Activated T-helper 17 cell treated with anti-CD3 and anti-CD28 coated beads, Interleukin-2, amount 50 U/mL, for 72 hours (primary cell): ENCODE measurements around the gene TRMT61B. TPM values are rescaled to one million over a fixed set of nuclear protein-coding genes. Genes with fewer than 3 reads are reported as not detected.

ENCODE experiments used
- ATAC-seq: fragments of 150-1000 bp; cut with Tn5 transposase; replicated peaks from 2 replicates; pipeline ENCODE4 v1.10.0; 2021; ENCODE audit warnings: mild to moderate bottlenecking, moderate library complexity
- H3K27ac Mint-ChIP-seq: one replicate; pipeline ENCODE4 v1.8.0; 2022; ENCODE audit warnings: mixed read lengths
- H3K27me3 Mint-ChIP-seq: one replicate; pipeline ENCODE4 v1.8.0; 2022; ENCODE audit warnings: mixed read lengths
- H3K36me3 Mint-ChIP-seq: one replicate; pipeline ENCODE4 v1.8.0; 2022; ENCODE audit warnings: low read depth, mild to moderate bottlenecking, mixed read lengths
- H3K4me1 Mint-ChIP-seq: one replicate; pipeline ENCODE4 v1.8.0; 2022; ENCODE audit warnings: mixed read lengths
- H3K4me3 Mint-ChIP-seq: one replicate; pipeline ENCODE4 v1.8.0; 2022; ENCODE audit warnings: mild to moderate bottlenecking, mixed read lengths
- H3K9me3 Mint-ChIP-seq: one replicate; pipeline ENCODE4 v1.8.0; 2022; ENCODE audit warnings: mixed read lengths
- total RNA-seq, 2 donors: library from RNA; stranded (reverse); gene quantifications; one replicate each; pipeline ENCODE4 v1.2.3, GENCODE V29; 2022

The TRMT61B gene
- total RNA-seq: 10 to 100 TPM; 14.7 to 20.0 TPM

- Mint-ChIP-seq H3K27me3 (peaks cover 2% of the 10 kb centered on the region), H3K4me3 (peak within 1 kb of the TSS; percentile 99), H3K27ac (peak within 1 kb of the TSS; percentile 97), H3K9me3 (no peaks in the 10 kb centered on the region), H3K36me3 (peaks cover 38% of the 10 kb centered on the region), H3K4me1 (peaks cover 14% of the 10 kb centered on the region)
- peak; percentile 98 for ATAC-seq
Observed at GRCh38 chr2:28870146-28870891, at the start of gene TRMT61B. Gene TRMT61B, minus strand, starts transcription at chr2:28870309. Its CDS starts 32 bp downstream, at chr2:28870277.

- no peaks in the 10 kb centered on the region for H3K4me1 Mint-ChIP-seq
- H3K36me3 Mint-ChIP-seq: peaks cover 90% of the 10 kb centered on the region
- H3K9me3 Mint-ChIP-seq: no peaks in the 10 kb centered on the region
- H3K4me3 Mint-ChIP-seq: no peak overlapping the region
- H3K27ac Mint-ChIP-seq: peak overlapping the region; percentile 28
- H3K27me3 Mint-ChIP-seq: no peaks in the 10 kb centered on the region
- no peak for ATAC-seq
Observed at GRCh38 chr2:28915939-28916338, 45.8 kb upstream of the TRMT61B start.

GRCh38 chr2:28909655-28910353 lies 39.7 kb upstream of the TRMT61B start:
- Mint-ChIP-seq H3K36me3 (peaks cover 97% of the 10 kb centered on the region), H3K4me1 (peaks cover 15% of the 10 kb centered on the region), H3K9me3 (no peaks in the 10 kb centered on the region), H3K27me3 (no peaks in the 10 kb centered on the region), H3K27ac (no peak overlapping the region), H3K4me3 (no peak overlapping the region)
- ATAC-seq: no peak

GRCh38 chr2:28908172-28908571 lies 38.1 kb upstream of the TRMT61B start:
- H3K27ac Mint-ChIP-seq: no peak overlapping the region

GRCh38 chr2:28906821-28907220 lies 36.7 kb upstream of the TRMT61B start:
- no peaks in the 10 kb centered on the region for H3K9me3 Mint-ChIP-seq
- no peaks in the 10 kb centered on the region for H3K27me3 Mint-ChIP-seq
- no peak overlapping the region for H3K4me3 Mint-ChIP-seq
- H3K36me3 Mint-ChIP-seq: peaks cover 100% of the 10 kb centered on the region
- peak overlapping the region; percentile 34 for H3K27ac Mint-ChIP-seq
- H3K4me1 Mint-ChIP-seq: peaks cover 18% of the 10 kb centered on the region
- ATAC-seq: no peak

More at GRCh38 chr2:28908172-28908571, 38.1 kb upstream of the TRMT61B start:
- Mint-ChIP-seq H3K27me3 (no peaks in the 10 kb centered on the region), H3K9me3 (no peaks in the 10 kb centered on the region), H3K4me1 (peaks cover 18% of the 10 kb centered on the region), H3K4me3 (no peak overlapping the region), H3K36me3 (peaks cover 97% of the 10 kb centered on the region)
- no peak for ATAC-seq

- no peaks in the 10 kb centered on the region for H3K9me3 Mint-ChIP-seq
- ATAC-seq: no peak
- H3K36me3 Mint-ChIP-seq: peaks cover 100% of the 10 kb centered on the region
- H3K4me1 Mint-ChIP-seq: peaks cover 18% of the 10 kb centered on the region
- no peak overlapping the region for H3K4me3 Mint-ChIP-seq
- H3K27ac Mint-ChIP-seq: peak overlapping the region; percentile 34
- no peaks in the 10 kb centered on the region for H3K27me3 Mint-ChIP-seq
Observed at GRCh38 chr2:28906376-28906775, 36.3 kb upstream of the TRMT61B start.

- Mint-ChIP-seq H3K36me3 (peaks cover 100% of the 10 kb centered on the region), H3K27me3 (no peaks in the 10 kb centered on the region), H3K27ac (peak overlapping the region; percentile 81), H3K4me3 (peak overlapping the region; percentile 39), H3K4me1 (peaks cover 23% of the 10 kb centered on the region), H3K9me3 (no peaks in the 10 kb centered on the region)
- no peak for ATAC-seq
Observed at GRCh38 chr2:28905533-28905932, 35.4 kb upstream of the TRMT61B start.

- Mint-ChIP-seq H3K36me3 (peaks cover 96% of the 10 kb centered on the region), H3K27me3 (no peaks in the 10 kb centered on the region), H3K4me3 (peak overlapping the region; percentile 39), H3K9me3 (no peaks in the 10 kb centered on the region), H3K4me1 (peaks cover 22% of the 10 kb centered on the region), H3K27ac (peak overlapping the region; percentile 81)
- ATAC-seq: peak; percentile 78
Observed at GRCh38 chr2:28904802-28905457, 34.8 kb upstream of the TRMT61B start.

GRCh38 chr2:28904295-28904694 lies 34.2 kb upstream of the TRMT61B start:
- H3K4me3 Mint-ChIP-seq: no peak overlapping the region
- peaks cover 24% of the 10 kb centered on the region for H3K4me1 Mint-ChIP-seq
- no peaks in the 10 kb centered on the region for H3K9me3 Mint-ChIP-seq
- ATAC-seq: no peak
- no peaks in the 10 kb centered on the region for H3K27me3 Mint-ChIP-seq
- H3K27ac Mint-ChIP-seq: peak overlapping the region; percentile 81
- peaks cover 96% of the 10 kb centered on the region for H3K36me3 Mint-ChIP-seq

GRCh38 chr2:28902584-28902983 lies 32.5 kb upstream of the TRMT61B start:
- H3K27ac Mint-ChIP-seq: peak overlapping the region; percentile 31
- no peaks in the 10 kb centered on the region for H3K9me3 Mint-ChIP-seq
- H3K4me3 Mint-ChIP-seq: no peak overlapping the region
- H3K36me3 Mint-ChIP-seq: peaks cover 94% of the 10 kb centered on the region
- H3K4me1 Mint-ChIP-seq: peaks cover 35% of the 10 kb centered on the region
- no peak for ATAC-seq
- H3K27me3 Mint-ChIP-seq: no peaks in the 10 kb centered on the region

GRCh38 chr2:28901841-28902240 lies 31.7 kb upstream of the TRMT61B start:
- Mint-ChIP-seq H3K27ac (peak overlapping the region; percentile 31), H3K27me3 (no peaks in the 10 kb centered on the region), H3K4me3 (no peak overlapping the region), H3K36me3 (peaks cover 94% of the 10 kb centered on the region), H3K4me1 (peaks cover 42% of the 10 kb centered on the region), H3K9me3 (no peaks in the 10 kb centered on the region)
- no peak for ATAC-seq

GRCh38 chr2:28901202-28901601 lies 31.1 kb upstream of the TRMT61B start:
- ATAC-seq: no peak
- Mint-ChIP-seq H3K9me3 (no peaks in the 10 kb centered on the region), H3K4me3 (peak overlapping the region; percentile 7), H3K4me1 (peaks cover 44% of the 10 kb centered on the region), H3K36me3 (peaks cover 94% of the 10 kb centered on the region), H3K27me3 (no peaks in the 10 kb centered on the region), H3K27ac (peak overlapping the region; percentile 31)

GRCh38 chr2:28898048-28898447 lies 27.9 kb upstream of the TRMT61B start:
- no peaks in the 10 kb centered on the region for H3K9me3 Mint-ChIP-seq
- H3K4me1 Mint-ChIP-seq: peaks cover 35% of the 10 kb centered on the region
- ATAC-seq: no peak
- peak overlapping the region; percentile 43 for H3K27ac Mint-ChIP-seq
- peak overlapping the region; percentile 98 for H3K4me3 Mint-ChIP-seq
- H3K36me3 Mint-ChIP-seq: peaks cover 73% of the 10 kb centered on the region
- no peaks in the 10 kb centered on the region for H3K27me3 Mint-ChIP-seq

- Mint-ChIP-seq H3K27me3 (no peaks in the 10 kb centered on the region), H3K4me1 (peaks cover 35% of the 10 kb centered on the region), H3K36me3 (peaks cover 62% of the 10 kb centered on the region), H3K4me3 (peak overlapping the region; percentile 98), H3K27ac (peak overlapping the region; percentile 43), H3K9me3 (no peaks in the 10 kb centered on the region)
- no peak for ATAC-seq
Observed at GRCh38 chr2:28896906-28897305, 26.8 kb upstream of the TRMT61B start.
